ENCODE data around the gene TM7SF3.

The TM7SF3 gene

DNA sequence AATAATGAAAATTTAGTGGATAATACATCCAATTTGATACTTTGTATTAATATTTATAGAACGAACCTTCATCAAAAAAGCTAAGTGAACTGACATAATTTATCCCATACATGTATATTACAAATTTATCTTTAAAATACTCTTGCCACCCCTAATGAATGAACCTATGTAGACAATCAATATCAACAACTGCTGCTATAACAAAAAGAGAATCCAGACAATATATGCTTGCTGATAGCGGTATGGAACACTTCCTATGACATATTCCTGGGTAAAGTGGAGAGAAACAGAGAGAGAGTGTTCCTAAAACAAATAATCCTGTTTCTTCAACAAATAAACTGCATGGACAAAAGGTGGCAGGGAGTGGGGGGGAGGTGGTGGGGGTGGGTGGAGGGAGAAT is 31.3 kb downstream of the TM7SF3 start:
- TF ChIP-seq CTCF (IDR thresholded peaks at IDR 0.05; ENCODE audit: insufficient read depth, low read depth, low read length, missing control alignments) = no peak
- H3K4me3 ChIP-seq (ENCODE audit: low read length) = no peak overlapping the region
- no peak for DNase-seq (ENCODE audit: low read depth)

DNA sequence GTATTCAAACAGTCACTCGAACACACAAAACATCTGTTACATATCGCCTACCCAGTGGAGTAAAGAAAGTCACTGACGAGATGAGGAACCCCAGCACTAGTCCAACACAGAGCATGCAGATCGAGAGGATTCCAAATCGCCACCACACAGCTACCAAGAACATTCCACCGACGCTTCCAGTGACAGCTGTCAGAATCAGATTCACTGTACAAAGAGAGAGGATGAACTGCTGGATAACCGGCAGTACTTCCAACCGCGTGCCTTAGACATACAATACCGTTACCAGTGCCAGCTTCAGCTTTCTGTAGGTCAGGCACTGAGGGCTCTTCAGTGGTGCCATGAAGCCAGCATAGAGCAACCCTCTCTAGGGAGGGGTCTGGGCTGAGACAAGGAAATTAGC is 34.5 kb downstream of the TM7SF3 start:
- DNase-seq (ENCODE audit: low read depth) = no peak
- no peak for TF ChIP-seq CTCF (IDR thresholded peaks at IDR 0.05; ENCODE audit: insufficient read depth, low read depth, low read length, missing control alignments)
- H3K4me3 ChIP-seq (ENCODE audit: low read length) = no peak overlapping the region

GRCh38 chr12:26978801-26979200 is 35.4 kb downstream of the TM7SF3 start:
- no peak overlapping the region for H3K4me3 ChIP-seq (ENCODE audit: low read length)
- no peak for DNase-seq (ENCODE audit: low read depth)
- no peak for TF ChIP-seq CTCF (IDR thresholded peaks at IDR 0.05; ENCODE audit: insufficient read depth, low read depth, low read length, missing control alignments)

- H3K4me3 ChIP-seq (ENCODE audit: low read length) = no peak overlapping the region
- DNase-seq (ENCODE audit: low read depth) = peak; percentile 70
- TF ChIP-seq CTCF (IDR thresholded peaks at IDR 0.05; ENCODE audit: insufficient read depth, low read depth, low read length, missing control alignments) = no peak
Measured at GRCh38 chr12:26976687-26977086, 37.5 kb downstream of the TM7SF3 start.

DNA sequence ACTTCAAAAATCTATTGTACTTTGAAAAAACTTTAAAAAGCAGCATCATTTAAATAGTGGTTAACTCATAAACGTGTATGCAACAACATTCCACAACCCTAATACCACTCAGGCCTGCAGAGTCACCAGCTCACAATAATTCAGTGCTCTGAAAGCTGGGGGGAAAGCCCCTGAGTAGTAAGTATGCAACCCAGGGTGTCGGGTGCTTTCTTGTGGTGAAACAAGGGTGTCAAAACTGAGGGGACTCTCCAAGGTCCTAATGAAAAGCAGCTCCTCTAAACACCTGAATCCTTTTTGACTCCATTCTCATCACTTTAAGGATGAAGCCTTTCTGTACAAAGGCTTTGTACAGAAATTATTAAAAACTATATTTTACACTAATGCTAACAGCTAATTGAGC is 42.2 kb downstream of the TM7SF3 start:
- no peak overlapping the region for H3K4me3 ChIP-seq (ENCODE audit: low read length)
- DNase-seq (ENCODE audit: low read depth) = no peak
- no peak for TF ChIP-seq CTCF (IDR thresholded peaks at IDR 0.05; ENCODE audit: insufficient read depth, low read depth, low read length, missing control alignments)

- no peak for TF ChIP-seq CTCF (IDR thresholded peaks at IDR 0.05; ENCODE audit: insufficient read depth, low read depth, low read length, missing control alignments)
- no peak overlapping the region for H3K4me3 ChIP-seq (ENCODE audit: low read length)
- no peak for DNase-seq (ENCODE audit: low read depth)
Measured at GRCh38 chr12:26970136-26970535, 44.0 kb downstream of the TM7SF3 start.

DNA sequence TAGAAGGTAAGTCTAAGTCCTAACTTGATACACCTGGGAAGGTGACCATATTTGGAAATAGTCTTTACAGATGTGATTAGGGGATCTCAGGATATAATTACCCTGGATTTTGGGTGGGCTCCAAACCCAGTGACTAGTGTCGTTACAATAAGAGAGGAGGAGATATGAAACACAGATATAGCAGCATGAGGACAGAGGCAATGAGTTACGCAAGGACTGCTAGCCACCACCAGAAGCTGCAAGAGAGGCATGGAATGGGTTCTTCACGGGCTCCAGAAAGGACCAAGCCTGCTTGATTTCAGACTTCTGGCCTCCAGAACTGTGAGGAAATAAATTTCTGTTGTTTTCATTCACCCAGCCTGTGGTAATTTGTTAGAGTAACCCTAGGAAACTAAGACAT is 47.3 kb downstream of the TM7SF3 start:
- DNase-seq (ENCODE audit: low read depth) = no peak
- H3K4me3 ChIP-seq (ENCODE audit: low read length) = no peak overlapping the region
- no peak for TF ChIP-seq CTCF (IDR thresholded peaks at IDR 0.05; ENCODE audit: insufficient read depth, low read depth, low read length, missing control alignments)
